Neural cell (in vitro differentiated cells): Measurements from ENCODE around the gene AIFM1. TPM values are rescaled to one million over a fixed set of nuclear protein-coding genes. Genes with fewer than 3 reads are reported as not detected.

Experiments
- H2AFZ ChIP-seq: fragments of 200-600, 300-800 bp; sonication (generic), shearing (Covaris generic); 2 replicates; pipeline ENCODE4 v1.6.0; 2014; ENCODE audit warnings: low read depth, mild to moderate bottlenecking, antibody characterized with exemption, low read length, moderate library complexity
- H3F3A ChIP-seq: fragments of 200-600 bp; shearing (Covaris generic); 2 replicates; pipeline ENCODE4 v1.6.1; 2016; ENCODE audit warnings: mild to moderate bottlenecking, moderate library complexity, mixed read lengths, antibody characterized with exemption, low read length; ENCODE audit not compliant: insufficient read depth, poor library complexity, severe bottlenecking
- H3K27ac ChIP-seq: fragments of 200-600, 300-800 bp; sonication (generic), shearing (Covaris generic); 2 replicates; pipeline ENCODE4 v1.5.1; 2014; ENCODE audit warnings: mild to moderate bottlenecking, low read length, moderate library complexity
- H3K27me3 ChIP-seq: fragments of 300-800, 200-600 bp; sonication (generic), shearing (Covaris generic); 2 replicates; pipeline ENCODE4 v1.6.0; 2014; ENCODE audit warnings: mild to moderate bottlenecking, low read depth, low read length, moderate library complexity; ENCODE audit not compliant: insufficient read depth
- H3K36me3 ChIP-seq: fragments of 300-800, 200-600 bp; sonication (generic), shearing (Covaris generic); 2 replicates; pipeline ENCODE4 v1.5.1; 2014; ENCODE audit warnings: mild to moderate bottlenecking, antibody characterized with exemption, low read length, moderate library complexity; ENCODE audit not compliant: insufficient read depth
- H3K4me2 ChIP-seq: fragments of 300-800, 200-600 bp; sonication (generic), shearing (Covaris generic); 2 replicates; pipeline ENCODE4 v1.6.0; 2014; ENCODE audit warnings: mild to moderate bottlenecking, low read length
- H3K4me3 ChIP-seq: fragments of 300-800, 200-600 bp; sonication (generic), shearing (Covaris generic); 2 replicates; pipeline ENCODE4 v1.5.1; 2014; ENCODE audit warnings: mild to moderate bottlenecking, low read length, moderate library complexity
- H3K79me2 ChIP-seq: fragments of 200-600 bp; shearing (Covaris generic); replicated peaks from 2 replicates; pipeline ENCODE4 v1.6.0; 2014; ENCODE audit warnings: mild to moderate bottlenecking, low read length, moderate library complexity; ENCODE audit not compliant: insufficient read depth
- H3K9ac ChIP-seq: fragments of 300-800, 200-600 bp; sonication (generic), shearing (Covaris generic); 2 replicates; pipeline ENCODE4 v1.6.1; 2016; ENCODE audit warnings: mild to moderate bottlenecking, low read length, mixed read lengths
- H3K9me2 ChIP-seq: fragments of 200-600 bp; shearing (Covaris generic); 2 replicates; pipeline ENCODE4 v1.6.1; 2016; ENCODE audit warnings: mild to moderate bottlenecking, low read length, mixed read lengths; ENCODE audit not compliant: insufficient read depth
- H3K9me3 ChIP-seq: fragments of 200-600, 300-800 bp; sonication (generic), shearing (Covaris generic); 2 replicates; pipeline ENCODE4 v1.6.1; 2016; ENCODE audit warnings: mild to moderate bottlenecking, mixed run types, low read length, moderate library complexity, mixed read lengths
- H4K20me1 ChIP-seq: fragments of 200-600 bp; shearing (Covaris generic); 2 replicates; pipeline ENCODE4 v1.6.1; 2016; ENCODE audit warnings: mild to moderate bottlenecking, mixed run types; ENCODE audit not compliant: insufficient read depth
- EP300 ChIP-seq: fragments of 450-650 bp; conservative IDR thresholded peaks from 2 replicates; pipeline ENCODE4 v1.6.1; 2014; ENCODE audit warnings: antibody characterized with exemption, mild to moderate bottlenecking, moderate library complexity; ENCODE audit not compliant: poor library complexity, severe bottlenecking
- EZH2 ChIP-seq: fragments of 200-600, 300-800 bp; shearing (Covaris generic), sonication (generic); IDR thresholded peaks from 2 replicates; pipeline ENCODE4 v1.6.1; 2014; ENCODE audit warnings: antibody characterized with exemption, low read length, borderline replicate concordance, mild to moderate bottlenecking; ENCODE audit not compliant: insufficient read depth, poor library complexity, severe bottlenecking
- MXI1 ChIP-seq: fragments of 450-650 bp; conservative IDR thresholded peaks from 2 replicates; pipeline ENCODE4 v1.6.1; 2014; ENCODE audit warnings: antibody characterized with exemption, mild to moderate bottlenecking; ENCODE audit not compliant: poor library complexity, severe bottlenecking
- POLR2AphosphoS5 ChIP-seq: IDR thresholded peaks from 2 replicates; pipeline ENCODE4 v1.6.1; 2012
- RAD21 ChIP-seq: fragments of 450-650 bp; conservative IDR thresholded peaks from 2 replicates; pipeline ENCODE4 v1.6.1; 2014; ENCODE audit warnings: antibody characterized with exemption, mild to moderate bottlenecking, moderate library complexity
- SMC3 ChIP-seq: fragments of 450-650 bp; conservative IDR thresholded peaks from 2 replicates; pipeline ENCODE4 v1.6.1; 2014; ENCODE audit warnings: antibody characterized with exemption, mild to moderate bottlenecking, moderate library complexity; ENCODE audit not compliant: poor library complexity
- TAF1 ChIP-seq: IDR thresholded peaks from 2 replicates; pipeline ENCODE4 v1.6.1; 2012; ENCODE audit warnings: low read depth
- polyA plus RNA-seq: library from polyadenylated mRNA; depleted of rRNA; stranded (reverse); fragments of >200 nt; gene quantifications from 2 replicates; pipeline ENCODE4 v1.2.3, GENCODE V29; 2014
- TF ChIP-seq, protein P1 (sequence below): IDR thresholded peaks from 2 replicates; pipeline ENCODE4 v1.6.1; 2012; ENCODE audit warnings: borderline replicate concordance
- TF ChIP-seq, protein P2 (sequence below): fragments of 450-650 bp; IDR thresholded peaks from 2 replicates; pipeline ENCODE4 v1.5.1; 2014; ENCODE audit warnings: antibody characterized with exemption, mild to moderate bottlenecking, moderate library complexity; ENCODE audit not compliant: poor library complexity, severe bottlenecking

Gene AIFM1
- polyA plus RNA-seq, 1 donor from 2014 or later = 24.3 TPM

DNA sequence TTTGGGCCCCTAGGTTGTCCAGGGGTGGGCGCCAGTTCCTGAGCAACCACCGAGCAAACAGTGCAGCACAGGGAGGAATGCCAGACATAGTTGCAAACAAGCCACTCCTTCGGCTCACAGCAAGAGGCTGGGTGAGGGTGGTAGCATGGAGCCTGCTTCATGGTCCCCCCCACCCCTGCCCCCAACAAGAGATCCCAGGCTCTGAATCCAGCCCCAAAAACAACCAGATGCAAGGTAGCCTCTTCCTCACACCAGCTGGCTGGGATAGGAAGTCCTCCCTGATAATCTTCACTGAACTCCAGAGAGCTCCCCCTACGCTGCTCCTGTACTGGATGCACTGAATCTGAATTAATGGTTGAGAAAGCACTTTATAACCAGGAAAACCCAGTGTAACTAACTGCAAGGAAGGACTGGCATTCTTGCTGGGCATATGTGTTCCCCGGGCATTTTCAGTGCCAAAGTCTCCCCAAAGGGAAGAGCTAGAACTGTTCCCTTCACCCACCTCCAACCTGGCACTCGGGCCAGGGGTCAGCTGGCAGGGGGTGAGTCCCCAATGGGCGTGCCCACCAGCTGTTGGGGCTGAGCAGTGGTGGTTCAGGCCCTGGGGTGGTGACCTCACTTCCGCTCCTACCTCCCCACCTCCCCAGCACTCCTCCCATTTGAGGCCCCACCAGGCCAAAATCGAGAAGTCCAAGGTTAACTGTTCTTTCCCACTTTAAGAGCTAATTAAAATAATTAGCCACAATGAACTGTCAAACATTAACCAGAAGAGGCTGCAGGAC is 56.8 kb downstream of the AIFM1 start:
- H3K36me3 ChIP-seq = no peaks in the 10 kb centered on the region
- no peak overlapping the region for H3K27ac ChIP-seq
- peaks cover 33% of the 10 kb centered on the region for H3K27me3 ChIP-seq
- H3K9me3 ChIP-seq = no peaks in the 10 kb centered on the region
- no peaks in the 10 kb centered on the region for H3K9me2 ChIP-seq
- H3F3A ChIP-seq = no peaks in the 10 kb centered on the region
- H3K79me2 ChIP-seq = no peaks in the 10 kb centered on the region
- H3K4me2 ChIP-seq = no peak overlapping the region
- no peak overlapping the region for H3K4me3 ChIP-seq
- no peak overlapping the region for H3K9ac ChIP-seq
- H4K20me1 ChIP-seq = no peaks in the 10 kb centered on the region
- no peak overlapping the region for H2AFZ ChIP-seq
- TF ChIP-seq EZH2 (no peak), POLR2AphosphoS5 (no peak), SMC3 (no peak), MXI1 (no peak), EP300 (no peak), RAD21 (no peak), TAF1 (no peak)
- TF ChIP-seq, protein P1, sequence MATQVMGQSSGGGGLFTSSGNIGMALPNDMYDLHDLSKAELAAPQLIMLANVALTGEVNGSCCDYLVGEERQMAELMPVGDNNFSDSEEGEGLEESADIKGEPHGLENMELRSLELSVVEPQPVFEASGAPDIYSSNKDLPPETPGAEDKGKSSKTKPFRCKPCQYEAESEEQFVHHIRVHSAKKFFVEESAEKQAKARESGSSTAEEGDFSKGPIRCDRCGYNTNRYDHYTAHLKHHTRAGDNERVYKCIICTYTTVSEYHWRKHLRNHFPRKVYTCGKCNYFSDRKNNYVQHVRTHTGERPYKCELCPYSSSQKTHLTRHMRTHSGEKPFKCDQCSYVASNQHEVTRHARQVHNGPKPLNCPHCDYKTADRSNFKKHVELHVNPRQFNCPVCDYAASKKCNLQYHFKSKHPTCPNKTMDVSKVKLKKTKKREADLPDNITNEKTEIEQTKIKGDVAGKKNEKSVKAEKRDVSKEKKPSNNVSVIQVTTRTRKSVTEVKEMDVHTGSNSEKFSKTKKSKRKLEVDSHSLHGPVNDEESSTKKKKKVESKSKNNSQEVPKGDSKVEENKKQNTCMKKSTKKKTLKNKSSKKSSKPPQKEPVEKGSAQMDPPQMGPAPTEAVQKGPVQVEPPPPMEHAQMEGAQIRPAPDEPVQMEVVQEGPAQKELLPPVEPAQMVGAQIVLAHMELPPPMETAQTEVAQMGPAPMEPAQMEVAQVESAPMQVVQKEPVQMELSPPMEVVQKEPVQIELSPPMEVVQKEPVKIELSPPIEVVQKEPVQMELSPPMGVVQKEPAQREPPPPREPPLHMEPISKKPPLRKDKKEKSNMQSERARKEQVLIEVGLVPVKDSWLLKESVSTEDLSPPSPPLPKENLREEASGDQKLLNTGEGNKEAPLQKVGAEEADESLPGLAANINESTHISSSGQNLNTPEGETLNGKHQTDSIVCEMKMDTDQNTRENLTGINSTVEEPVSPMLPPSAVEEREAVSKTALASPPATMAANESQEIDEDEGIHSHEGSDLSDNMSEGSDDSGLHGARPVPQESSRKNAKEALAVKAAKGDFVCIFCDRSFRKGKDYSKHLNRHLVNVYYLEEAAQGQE = no peak
- TF ChIP-seq, protein P2, sequence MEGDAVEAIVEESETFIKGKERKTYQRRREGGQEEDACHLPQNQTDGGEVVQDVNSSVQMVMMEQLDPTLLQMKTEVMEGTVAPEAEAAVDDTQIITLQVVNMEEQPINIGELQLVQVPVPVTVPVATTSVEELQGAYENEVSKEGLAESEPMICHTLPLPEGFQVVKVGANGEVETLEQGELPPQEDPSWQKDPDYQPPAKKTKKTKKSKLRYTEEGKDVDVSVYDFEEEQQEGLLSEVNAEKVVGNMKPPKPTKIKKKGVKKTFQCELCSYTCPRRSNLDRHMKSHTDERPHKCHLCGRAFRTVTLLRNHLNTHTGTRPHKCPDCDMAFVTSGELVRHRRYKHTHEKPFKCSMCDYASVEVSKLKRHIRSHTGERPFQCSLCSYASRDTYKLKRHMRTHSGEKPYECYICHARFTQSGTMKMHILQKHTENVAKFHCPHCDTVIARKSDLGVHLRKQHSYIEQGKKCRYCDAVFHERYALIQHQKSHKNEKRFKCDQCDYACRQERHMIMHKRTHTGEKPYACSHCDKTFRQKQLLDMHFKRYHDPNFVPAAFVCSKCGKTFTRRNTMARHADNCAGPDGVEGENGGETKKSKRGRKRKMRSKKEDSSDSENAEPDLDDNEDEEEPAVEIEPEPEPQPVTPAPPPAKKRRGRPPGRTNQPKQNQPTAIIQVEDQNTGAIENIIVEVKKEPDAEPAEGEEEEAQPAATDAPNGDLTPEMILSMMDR = no peak

DNA sequence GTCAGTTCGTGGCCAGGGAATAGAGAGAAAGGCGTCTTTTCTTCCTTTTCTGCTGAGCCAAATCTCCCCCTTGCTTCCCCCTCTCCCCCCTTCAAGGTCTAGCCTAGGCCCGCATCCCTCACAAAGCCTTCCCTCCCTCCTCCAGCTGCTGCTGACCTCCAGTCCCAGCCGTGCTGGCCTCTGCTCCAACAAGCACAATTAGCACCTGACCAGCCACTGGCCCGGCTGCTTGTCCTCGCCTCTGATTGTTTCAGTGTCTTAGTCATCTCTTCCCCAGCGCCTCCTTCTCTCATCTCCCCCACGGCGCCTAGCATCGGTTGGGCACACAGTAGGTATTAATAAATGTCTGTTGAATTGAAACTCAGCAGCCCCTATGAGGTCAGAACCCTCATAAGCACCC is 59.6 kb downstream of the AIFM1 start:
- H3K9ac ChIP-seq = no peak overlapping the region
- H3K27me3 ChIP-seq = peaks cover 22% of the 10 kb centered on the region
- H3K4me2 ChIP-seq = no peak overlapping the region
- H3K36me3 ChIP-seq = no peaks in the 10 kb centered on the region
- TF ChIP-seq EP300 (no peak), RAD21 (no peak), TAF1 (no peak), POLR2AphosphoS5 (no peak), MXI1 (no peak), SMC3 (no peak), EZH2 (no peak)
- TF ChIP-seq, protein P1 = no peak
- TF ChIP-seq, protein P2 = no peak
- H3F3A ChIP-seq = no peaks in the 10 kb centered on the region
- no peak overlapping the region for H3K27ac ChIP-seq
- no peak overlapping the region for H2AFZ ChIP-seq
- no peaks in the 10 kb centered on the region for H4K20me1 ChIP-seq
- no peak overlapping the region for H3K4me3 ChIP-seq
- no peaks in the 10 kb centered on the region for H3K9me3 ChIP-seq
- no peaks in the 10 kb centered on the region for H3K79me2 ChIP-seq
- H3K9me2 ChIP-seq = no peaks in the 10 kb centered on the region
